GM21390 (cell line): ENCODE results near the gene ARL11.
"Not testable (repeated sequence)": the region's sequence is repeated elsewhere in the genome, so short reads cannot be mapped to it uniquely, and the experiment has no call there.

Source experiments
- ATAC-seq: cut with Tn5 transposase; IDR thresholded peaks from one replicate; pipeline ENCODE4 v1.9.1; 2021; ENCODE audit not compliant: unreplicated experiment

Gene ARL11

DNA sequence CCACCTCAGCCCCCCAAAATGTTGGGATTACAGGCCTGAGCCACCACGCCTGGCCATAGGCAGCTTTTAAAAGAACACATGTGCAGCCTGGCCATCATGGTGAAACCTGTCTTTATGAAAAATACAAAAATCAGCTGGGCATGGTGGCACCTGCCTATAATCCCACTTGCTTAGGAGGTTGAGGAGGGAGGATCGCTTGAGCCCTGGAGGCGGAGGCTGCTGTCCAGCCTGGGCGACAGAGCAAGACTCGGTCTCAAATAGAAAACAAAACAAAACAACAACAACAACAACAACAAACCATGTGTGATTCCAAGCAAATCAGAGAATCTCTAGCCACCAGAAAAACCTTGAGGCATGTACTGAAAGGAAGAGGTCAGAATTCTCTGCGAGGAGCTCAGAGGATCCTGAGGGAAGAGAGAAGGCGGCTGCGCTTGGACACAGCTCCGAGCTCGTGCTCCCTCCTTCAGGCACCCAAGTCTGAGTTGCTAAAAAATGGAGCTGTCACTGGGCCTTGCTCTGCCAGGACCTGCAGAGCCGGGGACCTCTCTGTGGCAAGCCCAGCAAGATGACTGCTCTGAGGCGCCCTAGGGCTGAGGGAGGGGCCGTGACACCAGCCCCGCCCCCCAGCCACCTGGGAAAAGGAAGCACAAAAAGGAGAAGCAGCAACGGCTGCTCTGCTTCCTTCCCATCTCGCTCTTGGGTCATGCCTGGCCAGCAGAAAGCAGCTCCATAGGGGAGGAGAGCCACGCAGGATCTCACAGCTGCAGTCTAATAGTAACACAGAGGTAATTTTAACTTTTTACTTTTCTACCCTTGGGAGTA is at the start of gene ARL11:
Gene ARL11, plus strand, starts transcription at position 677 of the 822 bp plus-strand sequence. CDS start 1,941 bp downstream, outside the sequence.
- ATAC-seq, result peak; percentile 94

DNA sequence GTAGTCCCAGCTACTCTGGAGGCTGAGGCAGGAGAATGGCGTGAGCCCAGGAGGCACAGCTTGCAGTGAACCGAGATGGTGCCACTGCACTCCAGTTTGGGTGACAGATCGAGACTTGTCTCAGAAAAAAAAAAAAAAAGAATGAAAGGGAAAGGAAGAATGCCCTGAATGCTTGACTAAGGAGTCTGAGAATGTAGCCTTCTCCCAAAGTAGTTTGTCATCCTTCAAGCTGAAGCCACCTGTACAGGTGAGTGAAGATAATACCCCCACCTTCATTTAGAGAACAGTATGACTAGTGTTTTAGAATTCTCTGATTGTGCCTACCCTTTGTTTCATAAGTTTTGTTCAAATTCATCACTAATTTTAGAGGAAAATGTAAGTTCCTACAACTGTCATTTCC is 48.8 kb upstream of the ARL11 start:
- no peak for ATAC-seq

GRCh38 chr13:49580980-49581680 is 47.2 kb upstream of the ARL11 start:
- no peak for ATAC-seq

DNA sequence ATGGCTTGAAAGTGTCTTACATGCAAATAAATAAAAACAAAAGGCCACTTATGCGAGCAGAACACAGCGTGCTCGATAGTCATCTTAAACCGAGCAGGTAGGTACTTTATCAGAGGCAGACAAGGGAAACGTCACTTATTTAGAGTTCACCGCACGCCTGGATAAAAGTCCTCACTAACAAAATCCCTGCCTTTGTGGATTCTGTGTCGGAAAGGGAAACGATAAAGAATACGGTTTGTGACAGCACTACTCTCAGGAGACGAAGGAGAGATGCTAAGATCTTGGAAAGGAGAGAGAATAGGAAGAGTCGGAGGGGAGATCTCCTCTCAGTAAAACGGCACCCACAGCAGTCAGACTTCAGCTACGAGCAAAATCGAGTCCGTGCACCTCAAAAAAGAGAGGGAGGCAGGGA is 43.5 kb upstream of the ARL11 start:
- ATAC-seq, result peak; percentile 8

GRCh38 chr13:49585220-49586157 is 42.8 kb upstream of the ARL11 start, which contains the start of gene RCBTB1:
Gene RCBTB1 (minus strand): TSS chr13:49585558. CDS start chr13:49567279, 18,279 bp downstream.
- ATAC-seq, result peak; percentile 89

GRCh38 chr13:49586717-49587116 is 41.6 kb upstream of the ARL11 start:
- ATAC-seq, result no peak

DNA sequence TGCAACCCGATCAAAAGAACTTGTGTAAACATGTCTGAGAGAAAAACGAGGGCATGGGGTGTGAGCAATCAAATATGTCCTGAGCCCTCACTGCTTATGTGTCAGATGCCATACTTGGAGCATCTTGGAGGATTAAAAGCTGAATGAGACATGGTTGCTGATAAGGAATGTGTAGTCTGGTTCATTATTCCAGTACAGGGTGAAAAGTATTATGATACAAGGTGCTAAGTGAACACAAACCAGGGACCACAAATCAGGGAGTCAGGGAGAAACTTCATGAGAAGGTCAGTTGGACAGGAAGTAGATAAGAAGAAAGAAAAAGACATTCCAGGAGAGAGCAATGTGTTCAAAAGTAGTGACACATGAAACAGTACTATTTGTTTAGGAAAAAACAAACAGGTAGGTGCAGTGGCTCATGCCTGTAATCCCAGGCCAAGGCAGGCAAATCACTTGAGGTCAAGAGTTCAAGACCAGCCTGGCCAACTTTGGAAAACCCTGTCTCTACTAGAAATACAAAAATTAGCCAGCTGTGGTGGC is 40.9 kb upstream of the ARL11 start:
- no peak for ATAC-seq

- ATAC-seq, result not testable (repeated sequence)
Observed at GRCh38 chr13:49590714-49591113, 37.6 kb upstream of the ARL11 start.

DNA sequence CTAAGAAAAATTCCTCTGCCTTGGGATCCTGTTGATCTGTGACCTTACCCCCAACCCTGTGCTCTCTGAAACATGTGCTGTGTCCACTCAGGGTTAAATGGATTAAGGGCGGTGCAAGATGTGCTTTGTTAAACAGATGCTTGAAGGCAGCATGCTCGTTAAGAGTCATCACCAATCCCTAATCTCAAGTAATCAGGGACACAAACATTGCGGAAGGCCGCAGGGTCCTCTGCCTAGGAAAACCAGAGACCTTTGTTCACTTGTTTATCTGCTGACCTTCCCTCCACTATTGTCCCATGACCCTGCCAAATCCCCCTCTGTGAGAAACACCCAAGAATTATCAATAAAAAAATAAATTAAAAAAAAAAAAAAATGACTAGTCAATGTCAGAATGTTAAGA is 34.4 kb upstream of the ARL11 start:
- not testable (repeated sequence) for ATAC-seq

GRCh38 chr13:49594576-49594975 is 33.7 kb upstream of the ARL11 start:
- no peak for ATAC-seq

DNA sequence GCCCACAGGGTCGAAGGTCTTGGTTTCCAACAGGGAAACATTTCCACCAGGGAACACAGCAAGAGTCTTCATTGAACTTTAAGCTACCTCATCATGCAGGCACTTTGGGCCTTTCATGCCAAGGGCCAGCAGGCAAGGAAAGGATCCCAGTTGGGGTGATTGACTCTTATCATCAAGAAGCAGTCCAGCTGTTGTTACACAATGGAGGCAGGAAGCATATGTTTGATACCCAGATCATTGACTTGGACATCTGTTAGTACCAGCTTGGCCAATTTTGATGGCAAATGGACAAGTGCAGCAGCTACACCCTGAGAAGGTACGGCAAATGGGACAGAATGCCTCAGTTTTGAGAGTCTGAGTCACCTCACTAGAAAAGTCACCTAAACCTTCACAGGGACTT is 32.1 kb upstream of the ARL11 start:
- ATAC-seq, result no peak

DNA sequence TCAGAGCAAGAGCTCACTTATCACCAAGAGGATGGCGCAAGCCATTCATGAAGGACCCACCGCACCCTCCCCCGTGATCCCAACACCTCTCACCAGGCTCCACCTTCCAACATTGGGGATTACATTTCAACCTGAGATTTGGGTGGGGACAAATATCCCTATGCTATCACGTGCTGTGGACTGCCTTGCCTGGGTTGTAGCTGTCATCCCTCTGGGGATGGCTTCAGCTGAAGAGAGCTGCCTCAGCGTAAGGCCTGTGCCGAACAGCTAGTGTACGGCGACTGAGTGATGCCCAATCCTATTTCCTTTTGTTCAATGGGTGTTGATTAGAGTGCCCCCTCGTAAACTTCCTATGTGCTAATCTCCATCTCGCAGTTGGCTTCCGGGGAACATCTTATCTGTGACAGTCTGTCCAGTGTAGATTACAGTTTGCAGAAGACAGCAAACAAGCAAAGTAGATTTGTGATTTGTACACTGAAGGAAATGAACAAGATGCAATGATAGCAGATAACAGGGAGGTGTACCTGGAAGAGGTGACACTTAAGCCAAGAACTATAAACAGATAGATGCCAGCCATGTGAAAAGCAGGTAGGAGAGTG is 31.2 kb upstream of the ARL11 start:
- no peak for ATAC-seq

DNA sequence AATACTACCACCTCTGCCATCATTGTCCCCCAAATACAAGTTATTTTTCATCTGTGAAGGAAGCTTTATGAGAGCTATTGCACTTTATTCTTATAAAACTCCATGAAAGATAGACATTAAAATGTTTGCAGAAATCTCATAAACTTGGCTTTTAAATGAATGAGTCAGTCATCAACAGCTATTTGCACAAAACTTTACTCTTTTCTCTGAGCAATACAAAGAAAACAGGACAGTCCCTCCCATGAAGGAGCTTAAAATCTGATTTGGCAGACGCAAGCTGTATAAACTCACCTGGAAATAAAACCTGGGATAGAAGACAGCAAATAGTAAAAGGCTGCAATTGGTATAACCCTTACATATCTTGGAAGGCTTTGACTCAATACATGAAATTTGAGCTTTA is 26.3 kb upstream of the ARL11 start:
- no peak for ATAC-seq

DNA sequence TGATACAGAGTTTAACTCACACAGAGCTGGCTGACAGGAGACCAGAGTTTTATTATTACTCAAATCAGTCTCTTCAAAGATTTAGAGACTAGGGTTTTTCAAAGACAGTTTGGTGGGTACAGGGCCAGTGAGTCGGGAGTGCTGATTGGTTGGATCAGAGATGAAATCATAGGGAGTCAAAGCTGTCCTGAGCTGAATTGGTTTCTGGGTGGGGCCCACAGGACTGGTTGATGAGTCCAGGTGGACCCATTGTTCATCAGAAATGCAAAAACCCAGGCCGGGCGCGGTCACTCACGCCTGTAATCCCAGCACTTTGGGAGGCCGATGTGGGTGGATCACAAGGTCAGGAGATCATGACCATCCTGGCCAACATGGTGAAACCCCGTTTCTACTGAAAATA is 25.7 kb upstream of the ARL11 start:
- ATAC-seq, result not testable (repeated sequence)

DNA sequence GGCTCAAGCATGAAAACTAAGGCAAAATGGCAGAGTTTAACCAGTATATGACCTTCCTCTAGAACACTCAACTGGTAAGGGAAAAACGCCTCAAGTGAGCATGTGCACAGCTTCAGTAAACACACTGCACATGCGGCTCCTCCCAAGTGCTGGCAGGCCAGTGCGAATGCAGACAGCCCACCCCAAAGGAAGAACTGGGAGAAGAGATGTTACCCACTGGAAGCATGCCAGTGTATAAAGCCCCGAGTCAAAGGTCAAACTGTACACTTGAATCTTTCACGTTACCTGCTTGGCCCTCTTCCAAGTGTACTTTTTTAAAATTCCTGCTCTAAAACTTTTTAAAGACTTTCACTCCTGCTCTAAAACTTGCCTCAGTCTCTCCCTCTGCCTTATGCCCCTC is 23.7 kb upstream of the ARL11 start:
- ATAC-seq, result no peak

DNA sequence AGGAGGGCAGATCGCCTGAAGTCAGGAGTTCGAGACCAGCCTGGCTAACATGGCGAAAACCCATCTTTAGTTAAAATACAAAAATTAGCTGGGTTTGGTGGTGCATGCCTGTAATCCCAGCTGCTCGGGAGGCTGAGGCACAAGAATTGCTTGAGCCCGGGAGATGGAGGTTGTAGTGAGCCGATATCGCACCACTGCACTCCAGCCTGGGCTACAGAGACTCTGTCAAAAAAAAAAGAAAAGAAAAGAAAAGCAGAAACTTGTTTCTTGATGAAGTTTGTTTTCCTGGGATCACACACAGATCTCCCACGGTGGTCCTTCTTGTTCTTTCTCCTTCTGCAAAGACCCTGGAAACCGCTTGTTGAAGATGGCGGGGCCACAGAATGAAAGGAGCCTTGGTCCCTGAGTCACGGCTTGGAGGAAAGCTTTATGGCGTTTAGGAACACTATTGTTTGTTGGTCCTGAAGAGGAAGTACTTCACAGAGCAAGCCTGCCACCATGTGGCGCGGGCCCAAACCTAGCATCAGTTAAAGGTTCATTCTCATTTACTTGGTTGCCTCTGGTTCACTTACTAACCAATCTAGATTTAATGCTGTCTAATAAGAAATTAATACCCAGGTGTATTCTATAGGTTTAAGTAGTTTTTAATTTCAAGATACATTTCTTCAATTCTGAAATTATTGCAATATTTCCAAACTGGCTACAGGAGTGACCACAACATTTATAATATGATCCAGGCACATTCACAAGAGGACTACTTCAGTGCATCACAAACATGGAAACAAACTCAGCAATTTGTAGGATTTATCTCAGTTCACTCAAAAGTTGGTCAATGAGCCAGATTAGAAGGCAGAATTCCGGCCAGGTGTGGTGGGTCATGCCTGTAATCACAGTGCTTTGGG is 21.3 kb upstream of the ARL11 start:
- ATAC-seq, result peak; percentile 91

DNA sequence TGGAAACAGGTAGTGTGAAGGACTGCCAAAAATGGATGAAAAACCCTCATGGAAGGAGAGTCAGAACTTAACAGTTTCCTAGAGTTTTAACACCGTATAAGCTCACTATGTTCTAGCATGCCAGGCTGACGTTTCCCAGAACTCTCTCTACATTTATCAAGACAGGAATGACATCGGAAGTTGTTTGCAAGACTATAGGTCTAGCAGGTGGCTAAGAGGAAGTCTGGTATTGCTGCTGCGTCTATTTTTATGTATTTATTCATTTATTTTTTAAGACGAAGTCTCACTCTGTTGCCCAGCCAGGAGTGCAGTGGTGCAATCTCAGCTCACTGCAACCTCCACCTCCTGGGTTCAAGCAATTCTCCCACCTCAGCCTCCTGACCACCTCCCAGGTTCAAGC is 20.5 kb upstream of the ARL11 start:
- ATAC-seq, result no peak

GRCh38 chr13:49608651-49609331 is 19.5 kb upstream of the ARL11 start:
- ATAC-seq, result no peak

- no peak for ATAC-seq
Observed at GRCh38 chr13:49610176-49610575, 18.1 kb upstream of the ARL11 start.
